Measurements from ENCODE around the gene COL4A6. TPM values are rescaled to one million over a fixed set of nuclear protein-coding genes. Genes with fewer than 3 reads are reported as not detected.
A peak's percentile ranks its signal among the peaks of the same experiment; 100 is the strongest.

Gene COL4A6
- total and polyA plus RNA-seq, 8 donors = 1.2 to 17.5 (median 14.2) TPM

GRCh38 chrX:108126661-108127060, 311.6 kb downstream of the COL4A6 start:
- Histone ChIP-seq H3K27ac (no peak overlapping the region), H3K9me3 (no peaks in the 10 kb centered on the region), H3K27me3 (no peaks in the 10 kb centered on the region), H3K4me1 (no peaks in the 10 kb centered on the region), H3K4me3 (no peak overlapping the region), H3K36me3 (peaks cover 0 to 9% of the 10 kb centered on the region in 2 donors)
- DNase-seq (no peak), ATAC-seq (no peak)
- TF ChIP-seq CTCF (IDR thresholded peaks at IDR 0.05) = no peak
- intact Hi-C loops (cut with DNase I) = no loop called here

- intact Hi-C loops (cut with DNase I) = no loop called here
Measured at GRCh38 chrX:108123591-108124366, 314.4 kb downstream of the COL4A6 start.

DNA sequence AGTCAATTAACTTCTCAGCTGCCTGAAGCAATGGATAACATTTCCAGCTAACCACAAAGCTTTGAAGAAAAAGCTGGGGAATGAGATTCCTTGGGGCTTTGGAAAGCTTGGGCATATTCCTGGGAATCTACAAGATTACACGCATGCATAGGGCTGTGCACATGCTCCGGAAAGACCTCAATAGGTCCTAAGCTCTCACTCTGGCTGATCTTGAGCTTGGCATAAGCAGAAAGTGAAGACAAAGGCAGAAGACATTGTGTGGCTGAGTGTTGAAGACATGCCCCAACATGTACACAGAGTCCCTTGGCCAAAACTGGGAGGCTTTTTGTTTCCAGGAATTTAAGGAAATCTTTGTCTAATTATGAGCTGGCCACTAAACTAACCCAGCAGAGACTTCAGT, 315.5 kb downstream of the COL4A6 start:
- intact Hi-C loops (cut with DNase I) = no loop called here
- Histone ChIP-seq H3K36me3 (peaks cover 0 to 5% of the 10 kb centered on the region in 2 donors), H3K4me3 (no peak overlapping the region), H3K9me3 (no peaks in the 10 kb centered on the region), H3K27me3 (peaks cover 0 to 2% of the 10 kb centered on the region in 2 donors), H3K27ac (no peak overlapping the region), H3K4me1 (no peaks in the 10 kb centered on the region)
- no peak for TF ChIP-seq CTCF (IDR thresholded peaks at IDR 0.05)
- ATAC-seq = no peak
- DNase-seq = peak in 1 of 4 donors; percentile 6

More at GRCh38 chrX:108123591-108124366, 314.4 kb downstream of the COL4A6 start:
- TF ChIP-seq CTCF (IDR thresholded peaks at IDR 0.05) = no peak
- Histone ChIP-seq H3K9me3 (no peaks in the 10 kb centered on the region), H3K27me3 (peaks cover 0 to 2% of the 10 kb centered on the region in 2 donors), H3K4me1 (no peaks in the 10 kb centered on the region), H3K36me3 (peaks cover 0 to 5% of the 10 kb centered on the region in 2 donors), H3K27ac (no peak overlapping the region), H3K4me3 (no peak overlapping the region)
- no peak for ATAC-seq
- no peak for DNase-seq

- intact Hi-C loops (cut with DNase I) = no loop called here
- ATAC-seq = peak; percentile 58
- no peak overlapping the region for H3K4me3 ChIP-seq
Measured at GRCh38 chrX:108121291-108121690, 316.9 kb downstream of the COL4A6 start.

More at GRCh38 chrX:108121291-108121690, 316.9 kb downstream of the COL4A6 start:
- DNase-seq = no peak
- H3K27me3 ChIP-seq = peaks cover 0 to 2% of the 10 kb centered on the region in 2 donors
- no peaks in the 10 kb centered on the region for H3K36me3 ChIP-seq
- no peaks in the 10 kb centered on the region for H3K9me3 ChIP-seq
- no peak overlapping the region for H3K27ac ChIP-seq
- H3K4me1 ChIP-seq = no peaks in the 10 kb centered on the region
- TF ChIP-seq CTCF (IDR thresholded peaks at IDR 0.05) = no peak

Data from left lung (tissue), 10 donors.